Measurements from ENCODE around the gene CEP76.

Gene CEP76

GRCh38 chr18:12750076-12750714 lies 47.7 kb upstream of the CEP76 start:
- no peak for TF ChIP-seq CTCF (IDR thresholded peaks at IDR 0.05; ENCODE audit: poor library complexity, severe bottlenecking)
- Histone ChIP-seq H3K4me3 (ENCODE audit: severe bottlenecking) (no peak overlapping the region), H3K9me3 (ENCODE audit: severe bottlenecking) (no peaks in the 10 kb centered on the region), H3K27ac (ENCODE audit: poor library complexity, severe bottlenecking) (no peak overlapping the region), H3K27me3 (ENCODE audit: insufficient read depth, poor library complexity, severe bottlenecking) (no peaks in the 10 kb centered on the region), H3K36me3 (ENCODE audit: low read depth) (no peaks in the 10 kb centered on the region), H3K4me1 (ENCODE audit: insufficient read depth, poor library complexity, severe bottlenecking) (no peaks in the 10 kb centered on the region)
- ATAC-seq (ENCODE audit: low read depth) (no peak), DNase-seq (ENCODE audit: low spot score) (no peak)

GRCh38 chr18:12749121-12749520 lies 46.6 kb upstream of the CEP76 start:
- no peak overlapping the region for H3K27ac ChIP-seq (ENCODE audit: poor library complexity, severe bottlenecking)
- no peak overlapping the region for H3K4me3 ChIP-seq (ENCODE audit: severe bottlenecking)
- H3K27me3 ChIP-seq (ENCODE audit: insufficient read depth, poor library complexity, severe bottlenecking), result no peaks in the 10 kb centered on the region
- no peak for ATAC-seq (ENCODE audit: low read depth)
- DNase-seq (ENCODE audit: low spot score), result no peak
- no peaks in the 10 kb centered on the region for H3K36me3 ChIP-seq (ENCODE audit: low read depth)
- H3K4me1 ChIP-seq (ENCODE audit: insufficient read depth, poor library complexity, severe bottlenecking), result peaks cover 3% of the 10 kb centered on the region
- no peak for TF ChIP-seq CTCF (IDR thresholded peaks at IDR 0.05; ENCODE audit: poor library complexity, severe bottlenecking)
- no peaks in the 10 kb centered on the region for H3K9me3 ChIP-seq (ENCODE audit: severe bottlenecking)

- no peak for DNase-seq (ENCODE audit: low spot score)
- no peak for ATAC-seq (ENCODE audit: low read depth)
- Histone ChIP-seq H3K9me3 (ENCODE audit: severe bottlenecking) (no peaks in the 10 kb centered on the region), H3K36me3 (ENCODE audit: low read depth) (no peaks in the 10 kb centered on the region), H3K27ac (ENCODE audit: poor library complexity, severe bottlenecking) (no peak overlapping the region), H3K4me1 (ENCODE audit: insufficient read depth, poor library complexity, severe bottlenecking) (peaks cover 5% of the 10 kb centered on the region), H3K4me3 (ENCODE audit: severe bottlenecking) (no peak overlapping the region), H3K27me3 (ENCODE audit: insufficient read depth, poor library complexity, severe bottlenecking) (no peaks in the 10 kb centered on the region)
- TF ChIP-seq CTCF (IDR thresholded peaks at IDR 0.05; ENCODE audit: poor library complexity, severe bottlenecking), result no peak
Observed at GRCh38 chr18:12748671-12749070, 46.1 kb upstream of the CEP76 start.

- no peak for DNase-seq (ENCODE audit: low spot score)
- no peak overlapping the region for H3K4me3 ChIP-seq (ENCODE audit: severe bottlenecking)
- TF ChIP-seq CTCF (IDR thresholded peaks at IDR 0.05; ENCODE audit: poor library complexity, severe bottlenecking), result no peak
- no peaks in the 10 kb centered on the region for H3K36me3 ChIP-seq (ENCODE audit: low read depth)
- H3K9me3 ChIP-seq (ENCODE audit: severe bottlenecking), result no peaks in the 10 kb centered on the region
- peaks cover 9% of the 10 kb centered on the region for H3K4me1 ChIP-seq (ENCODE audit: insufficient read depth, poor library complexity, severe bottlenecking)
- no peaks in the 10 kb centered on the region for H3K27me3 ChIP-seq (ENCODE audit: insufficient read depth, poor library complexity, severe bottlenecking)
- H3K27ac ChIP-seq (ENCODE audit: poor library complexity, severe bottlenecking), result no peak overlapping the region
- no peak for ATAC-seq (ENCODE audit: low read depth)
Observed at GRCh38 chr18:12747530-12748315, 45.2 kb upstream of the CEP76 start.

Measured in RWPE2 (cell line).